Activated CD8-positive, alpha-beta memory T cell treated with anti-CD3 and anti-CD28 coated beads for 1 hour (primary cell): Measurements from ENCODE around the gene ARL2BP.
"Not testable (repeated sequence)": the region's sequence is repeated elsewhere in the genome, so short reads cannot be mapped to it uniquely, and the experiment has no call there.

Experiments used
- DNase-seq, 2 donors: peaks; one replicate each; pipeline ENCODE4 v3.0.0-alpha.2; 2020; ENCODE audit warnings: low read depth in 1 of 2; ENCODE audit errors: extremely low read depth in 1 of 2

The ARL2BP gene

GRCh38 chr16:57263541-57264351 lies 18.7 kb downstream of the ARL2BP start:
- no peak for DNase-seq

GRCh38 chr16:57264381-57264780 lies 19.3 kb downstream of the ARL2BP start:
- DNase-seq, result no peak

GRCh38 chr16:57264950-57265371 lies 19.9 kb downstream of the ARL2BP start:
- DNase-seq, result no peak

- DNase-seq, result no peak
Measured at GRCh38 chr16:57265850-57266530, 20.9 kb downstream of the ARL2BP start.

GRCh38 chr16:57266531-57267260 lies 21.6 kb downstream of the ARL2BP start:
- DNase-seq, result no peak

- DNase-seq, result not testable (repeated sequence)
Measured at GRCh38 chr16:57267343-57267742, 22.3 kb downstream of the ARL2BP start.

GRCh38 chr16:57268804-57269800 lies 24.0 kb downstream of the ARL2BP start:
- DNase-seq, result no peak

- DNase-seq, result no peak
Measured at GRCh38 chr16:57270221-57271062, 25.4 kb downstream of the ARL2BP start.

GRCh38 chr16:57271063-57271345 lies 25.9 kb downstream of the ARL2BP start:
- no peak for DNase-seq

GRCh38 chr16:57271867-57272495 lies 26.9 kb downstream of the ARL2BP start:
- no peak for DNase-seq

GRCh38 chr16:57273359-57273758 lies 28.3 kb downstream of the ARL2BP start:
- no peak for DNase-seq

GRCh38 chr16:57273826-57274225 lies 28.8 kb downstream of the ARL2BP start:
- no peak for DNase-seq

GRCh38 chr16:57275946-57276345 lies 30.9 kb downstream of the ARL2BP start:
- not testable (repeated sequence) for DNase-seq

- no peak for DNase-seq
Measured at GRCh38 chr16:57276596-57276995, 31.5 kb downstream of the ARL2BP start.

GRCh38 chr16:57277586-57277985 lies 32.5 kb downstream of the ARL2BP start:
- no peak for DNase-seq

- DNase-seq, result no peak
Measured at GRCh38 chr16:57278494-57278893, 33.4 kb downstream of the ARL2BP start.

GRCh38 chr16:57279780-57280638 lies 35.0 kb downstream of the ARL2BP start:
- DNase-seq, result no peak

GRCh38 chr16:57281791-57282190 lies 36.7 kb downstream of the ARL2BP start:
- DNase-seq, result no peak
